Pons (tissue), 1 donor: ENCODE results near the gene ACAD10.
"Not testable (repeated sequence)": the region's sequence is repeated elsewhere in the genome, so short reads cannot be mapped to it uniquely, and the experiment has no call there.

Experiments used
- DNase-seq: peaks from one replicate; pipeline ENCODE4 v3.0.0-alpha.2; 2016; ENCODE audit warnings: low spot score

The ACAD10 gene

GRCh38 chr12:111685811-111686573, at the start of gene ACAD10, which contains the start of gene BRAP:
ACAD10 (plus strand) TSS chr12:111686053; CDS start chr12:111692710, 6,657 bp downstream.
BRAP (minus strand) TSS chr12:111685956; CDS start chr12:111685792, 164 bp downstream.
- peak; percentile 90 for DNase-seq

DNA sequence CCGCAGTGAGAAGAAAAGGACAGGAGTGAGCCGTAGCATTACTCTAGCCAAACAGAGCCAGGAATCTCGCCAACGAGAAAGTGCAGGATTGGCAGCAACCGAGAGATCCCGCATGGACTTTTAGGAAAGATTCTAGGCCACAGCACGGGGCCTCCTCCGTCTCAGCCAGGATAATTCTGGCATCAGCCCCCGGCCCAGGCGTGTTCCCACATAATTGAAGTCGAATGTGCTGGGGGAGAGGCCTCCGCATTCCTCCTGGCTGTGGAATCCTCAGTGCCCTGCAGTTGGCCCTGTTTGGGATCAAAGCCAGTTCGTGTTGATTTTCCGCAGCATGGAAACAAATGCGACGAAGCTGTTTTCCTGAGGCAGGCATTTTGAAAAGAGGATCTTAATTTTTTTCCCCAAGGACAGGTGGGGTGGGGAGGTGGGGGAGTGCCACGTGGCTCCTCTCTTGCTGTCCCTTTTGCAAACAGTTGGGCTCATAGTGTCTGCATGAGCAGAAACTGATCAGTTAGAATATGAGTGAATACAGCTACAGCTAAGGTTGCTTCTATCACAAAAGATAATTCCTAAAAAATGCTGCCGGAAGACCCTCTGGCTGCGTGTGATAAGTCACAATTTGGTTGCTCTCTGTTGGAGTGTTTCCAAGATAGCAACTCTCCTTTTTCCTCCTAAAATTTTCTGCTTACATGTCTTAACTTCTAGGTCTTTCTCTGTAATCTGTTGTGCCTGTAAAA, 49.5 kb upstream of the ACAD10 start:
- no peak for DNase-seq

DNA sequence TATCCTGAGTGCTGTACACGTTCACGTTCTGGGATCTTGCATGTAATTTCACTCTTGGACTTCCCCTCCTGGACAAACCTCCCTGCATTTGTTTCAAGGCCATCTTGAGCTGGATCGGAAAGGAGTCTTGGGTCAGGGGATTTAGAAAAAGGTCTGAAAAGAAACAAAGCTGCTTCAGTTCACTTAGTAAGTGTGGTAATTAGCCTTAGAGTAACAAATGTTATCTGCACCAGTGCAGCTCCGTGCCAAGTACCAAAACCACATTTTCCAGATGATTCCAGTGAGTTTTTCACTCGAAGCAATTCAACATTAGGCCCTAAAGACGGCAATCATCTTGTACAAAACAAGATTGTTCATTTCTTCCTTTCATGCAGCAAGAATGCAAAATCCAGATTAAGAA, 47.3 kb upstream of the ACAD10 start:
- no peak for DNase-seq

GRCh38 chr12:111640506-111640905, 45.3 kb upstream of the ACAD10 start:
- DNase-seq = no peak

- DNase-seq = no peak
These were observed 43.0 kb upstream of the ACAD10 start for GRCh38 chr12:111642681-111643426.

DNA sequence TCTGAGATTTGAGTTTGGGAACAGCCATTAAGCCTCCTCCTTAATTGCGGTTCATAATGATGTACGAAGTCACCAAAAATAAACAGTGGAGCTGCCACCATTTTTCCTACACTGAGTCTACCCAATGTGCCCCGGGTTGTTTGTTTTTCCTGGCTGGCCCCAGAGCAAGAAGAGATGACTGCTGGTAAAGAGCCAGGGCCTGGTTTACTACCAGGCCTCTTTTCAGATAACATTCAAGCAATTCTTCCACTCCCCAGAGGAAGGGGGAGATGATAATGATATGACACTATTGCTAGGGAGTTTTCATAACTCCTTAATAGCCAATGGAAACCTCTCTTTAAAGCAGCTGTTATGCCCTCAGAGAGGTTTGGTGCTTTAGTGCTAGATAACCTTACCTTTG, 42.4 kb upstream of the ACAD10 start:
- no peak for DNase-seq

- no peak for DNase-seq
These were observed 40.4 kb upstream of the ACAD10 start for GRCh38 chr12:111645433-111645832.

- DNase-seq = no peak
These were observed 34.9 kb upstream of the ACAD10 start for GRCh38 chr12:111650912-111651311.

GRCh38 chr12:111652530-111652929, 33.3 kb upstream of the ACAD10 start:
- DNase-seq = not testable (repeated sequence)

DNA sequence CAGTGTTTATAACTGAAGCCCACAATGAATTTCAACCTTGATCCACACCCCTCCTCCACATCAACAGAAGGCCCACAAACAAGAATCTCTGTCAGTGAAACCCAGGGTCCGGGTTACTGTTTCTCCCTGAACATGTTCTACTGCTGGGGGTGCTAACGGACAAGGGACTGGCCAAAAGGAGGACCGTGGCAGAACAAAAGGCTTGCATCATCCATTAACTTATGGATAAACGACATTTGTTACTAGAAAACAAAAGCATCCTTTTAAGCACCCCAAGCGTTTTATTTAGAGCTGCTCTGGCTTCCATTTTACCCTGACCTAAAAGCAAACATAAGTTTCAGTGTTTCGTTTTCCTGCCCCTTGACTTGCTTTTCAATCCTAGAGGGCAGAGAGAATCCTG, 32.3 kb upstream of the ACAD10 start:
- DNase-seq = peak; percentile 80

DNA sequence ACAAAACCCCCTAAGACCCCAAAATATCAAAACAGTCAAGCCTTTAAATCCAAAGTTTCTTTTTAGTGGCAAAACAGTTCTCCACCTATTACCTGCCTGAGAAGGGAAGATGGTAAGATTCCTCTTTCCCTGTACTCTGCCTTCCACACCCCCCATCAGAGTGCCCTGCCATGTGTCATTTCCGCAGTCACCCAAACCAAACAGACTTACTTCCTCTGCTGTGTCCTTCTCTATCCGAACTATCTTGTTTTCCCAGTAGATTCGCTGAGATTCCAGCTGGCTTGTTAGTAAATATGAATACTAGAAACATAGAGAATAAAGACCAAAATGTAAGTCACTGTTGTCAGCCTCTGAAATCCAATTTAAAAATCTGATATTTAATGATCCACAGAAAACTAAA, 30.5 kb upstream of the ACAD10 start:
- DNase-seq = no peak

DNA sequence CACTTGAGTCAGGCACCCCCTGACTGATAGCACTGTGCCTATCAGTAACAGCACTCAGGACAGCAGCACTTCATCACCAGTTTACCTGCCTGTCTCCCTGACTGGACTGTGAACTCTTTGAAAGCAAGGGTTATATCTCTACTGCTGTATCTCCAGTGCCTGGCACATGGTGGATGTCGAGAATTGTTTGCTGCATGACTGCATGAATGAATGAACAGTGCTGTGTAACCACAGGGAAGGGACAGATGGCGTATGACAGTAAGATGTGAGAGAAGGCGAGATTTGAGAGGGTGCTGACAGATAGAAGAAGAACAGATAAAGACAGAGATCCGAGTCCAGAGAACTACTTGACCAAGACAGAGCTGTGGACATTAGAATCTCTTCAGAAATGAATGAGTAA, 29.8 kb upstream of the ACAD10 start:
- DNase-seq = no peak

- DNase-seq = no peak
These were observed 21.4 kb upstream of the ACAD10 start for GRCh38 chr12:111664499-111664898.

- DNase-seq = peak; percentile 50
These were observed 20.6 kb upstream of the ACAD10 start for GRCh38 chr12:111664961-111665865.

DNA sequence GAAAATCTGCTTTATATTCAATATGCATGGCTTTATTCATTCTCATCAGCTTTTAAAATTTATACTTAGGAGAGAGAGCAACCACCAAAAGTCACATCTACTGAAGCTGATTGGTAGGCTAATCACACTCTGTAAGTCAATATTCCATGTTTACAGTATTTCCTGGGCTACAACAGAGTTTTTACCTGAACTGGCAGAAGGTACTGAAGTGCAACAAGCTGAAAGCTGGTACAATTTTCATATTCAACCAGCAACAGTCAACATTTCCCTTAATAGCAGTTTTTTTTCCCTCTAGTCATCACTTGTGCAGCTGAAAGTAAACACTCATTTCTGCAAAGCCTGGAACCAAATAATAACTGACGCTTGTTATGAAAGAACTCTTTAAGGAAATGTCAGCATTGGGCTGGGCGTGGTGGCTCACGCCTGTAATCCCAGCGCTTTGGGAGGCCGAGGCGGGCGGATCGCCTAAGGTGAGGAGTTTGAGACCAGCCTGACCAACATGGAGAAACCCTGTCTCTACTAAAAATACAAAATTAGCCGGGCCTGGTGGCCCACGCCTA, 13.0 kb upstream of the ACAD10 start:
- no peak for DNase-seq

GRCh38 chr12:111673503-111673902, 12.3 kb upstream of the ACAD10 start:
- DNase-seq = peak; percentile 43

- no peak for DNase-seq
These were observed 8.7 kb upstream of the ACAD10 start for GRCh38 chr12:111677186-111677585.

- DNase-seq = not testable (repeated sequence)
These were observed 1.2 kb upstream of the ACAD10 start for GRCh38 chr12:111684485-111685198.

- DNase-seq = no peak
These were observed 487 bp upstream of the ACAD10 start for GRCh38 chr12:111685322-111685810.

GRCh38 chr12:111686574-111687105, 787 bp downstream of the ACAD10 start:
- no peak for DNase-seq
